NCI-H345 (cell line): ENCODE results near the gene ADAM11.

Experiments used
- DNase-seq: peaks from one replicate; lab custom pipeline; 2025; lab: John Stamatoyannopoulos, UW

The ADAM11 gene

GRCh38 chr17:44757045-44757917 lies 1.5 kb upstream of the ADAM11 start:
- no peak for DNase-seq

GRCh38 chr17:44757918-44758413 lies 822 bp upstream of the ADAM11 start:
- DNase-seq, result no peak

GRCh38 chr17:44759086-44759915 lies 513 bp downstream of the ADAM11 start:
- no peak for DNase-seq

- no peak for DNase-seq
Observed at GRCh38 chr17:44759916-44760243, 1.1 kb downstream of the ADAM11 start.

GRCh38 chr17:44760474-44761308 lies 1.9 kb downstream of the ADAM11 start:
- no peak for DNase-seq

GRCh38 chr17:44761932-44762810 lies 3.4 kb downstream of the ADAM11 start:
- no peak for DNase-seq

- DNase-seq, result no peak
Observed at GRCh38 chr17:44763170-44763569, 4.4 kb downstream of the ADAM11 start.

GRCh38 chr17:44765965-44766364 lies 7.2 kb downstream of the ADAM11 start:
- no peak for DNase-seq

GRCh38 chr17:44766409-44767038 lies 7.7 kb downstream of the ADAM11 start:
- DNase-seq, result no peak

GRCh38 chr17:44767493-44767892 lies 8.7 kb downstream of the ADAM11 start:
- DNase-seq, result no peak

- DNase-seq, result no peak
Observed at GRCh38 chr17:44768505-44769142, 9.8 kb downstream of the ADAM11 start.

- DNase-seq, result no peak
Observed at GRCh38 chr17:44769230-44769629, 10.4 kb downstream of the ADAM11 start.

GRCh38 chr17:44769647-44770084 lies 10.9 kb downstream of the ADAM11 start:
- no peak for DNase-seq

- DNase-seq, result no peak
Observed at GRCh38 chr17:44770166-44770925, 11.6 kb downstream of the ADAM11 start.

GRCh38 chr17:44772308-44773045 lies 13.7 kb downstream of the ADAM11 start:
- DNase-seq, result no peak

GRCh38 chr17:44773140-44773539 lies 14.4 kb downstream of the ADAM11 start:
- DNase-seq, result no peak

GRCh38 chr17:44774271-44775135 lies 15.7 kb downstream of the ADAM11 start:
- DNase-seq, result peak; percentile 91
